Activated effector memory CD4-positive, alpha-beta T cell treated with Interleukin-2 at 50 U/mL for 16 hours (primary cell): ENCODE data around the gene USP11.

Source experiments
- DNase-seq: peaks from one replicate; pipeline ENCODE4 v3.0.0-alpha.2; 2020

Gene USP11

GRCh38 chrX:47232803-47233332 is at the start of gene USP11:
USP11 (plus strand) TSS chrX:47233009; CDS start chrX:47233044, 35 bp downstream.
- DNase-seq, result peak; percentile 20

DNA sequence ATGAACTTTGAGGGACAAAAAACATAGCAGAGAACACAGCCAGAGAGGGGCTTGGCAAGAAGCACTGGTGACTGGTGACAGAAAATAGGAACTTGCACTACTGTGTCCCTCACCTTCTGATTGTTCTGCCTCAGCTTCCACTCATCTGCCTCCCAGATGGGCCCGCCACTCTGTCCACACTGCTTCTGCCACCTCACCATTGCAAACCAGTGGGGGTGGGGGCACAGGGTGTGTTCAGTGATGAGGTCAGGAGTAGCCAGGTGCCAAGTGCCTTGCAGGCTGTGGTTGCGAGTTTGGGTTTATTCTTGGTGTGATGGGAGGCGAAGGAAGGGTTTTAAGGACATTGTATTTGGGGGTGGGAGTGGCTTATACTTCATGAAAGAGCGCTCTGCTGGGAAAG is 48.3 kb upstream of the USP11 start:
- no peak for DNase-seq

DNA sequence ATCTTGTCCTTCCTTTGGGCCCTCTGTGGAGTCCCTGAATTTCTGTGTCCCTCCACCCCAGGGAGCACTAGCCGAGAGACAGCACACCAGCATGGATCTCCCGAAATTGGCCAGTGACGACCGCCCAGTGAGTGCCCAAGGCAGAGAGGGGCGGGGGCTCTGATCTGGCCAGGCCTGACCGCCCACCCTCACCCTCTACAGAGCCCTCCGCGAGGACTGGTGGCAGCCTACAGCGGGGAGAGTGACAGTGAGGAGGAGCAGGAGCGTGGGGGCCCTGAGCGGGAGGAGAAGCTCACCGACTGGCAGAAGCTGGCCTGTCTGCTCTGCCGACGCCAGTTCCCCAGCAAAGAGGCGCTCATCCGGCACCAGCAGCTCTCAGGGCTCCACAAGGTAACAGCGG is 47.6 kb upstream of the USP11 start:
- DNase-seq, result no peak

- DNase-seq, result no peak
Measured at GRCh38 chrX:47186096-47186740, 46.6 kb upstream of the USP11 start.

- DNase-seq, result no peak
Measured at GRCh38 chrX:47187106-47187677, 45.6 kb upstream of the USP11 start.

DNA sequence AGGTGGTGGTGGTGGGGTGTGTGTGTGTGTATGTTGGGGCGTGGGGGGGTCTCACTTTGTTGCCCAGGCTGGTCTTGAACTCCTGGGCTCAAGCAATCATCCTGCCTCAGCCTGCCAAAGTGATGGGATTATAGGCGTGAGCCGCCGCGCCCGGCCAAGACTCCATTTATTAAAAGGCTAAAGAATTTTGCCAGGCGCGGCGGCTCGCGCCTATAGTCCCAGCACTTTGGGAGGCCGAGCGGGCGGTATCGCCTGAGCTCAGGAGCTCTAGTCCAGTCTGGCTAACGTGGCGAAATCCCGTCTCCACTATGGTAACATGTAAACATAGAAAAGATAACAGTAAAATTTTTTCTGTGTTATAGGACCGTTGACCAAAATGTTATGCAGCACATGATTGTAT is 42.9 kb upstream of the USP11 start:
- DNase-seq, result no peak

DNA sequence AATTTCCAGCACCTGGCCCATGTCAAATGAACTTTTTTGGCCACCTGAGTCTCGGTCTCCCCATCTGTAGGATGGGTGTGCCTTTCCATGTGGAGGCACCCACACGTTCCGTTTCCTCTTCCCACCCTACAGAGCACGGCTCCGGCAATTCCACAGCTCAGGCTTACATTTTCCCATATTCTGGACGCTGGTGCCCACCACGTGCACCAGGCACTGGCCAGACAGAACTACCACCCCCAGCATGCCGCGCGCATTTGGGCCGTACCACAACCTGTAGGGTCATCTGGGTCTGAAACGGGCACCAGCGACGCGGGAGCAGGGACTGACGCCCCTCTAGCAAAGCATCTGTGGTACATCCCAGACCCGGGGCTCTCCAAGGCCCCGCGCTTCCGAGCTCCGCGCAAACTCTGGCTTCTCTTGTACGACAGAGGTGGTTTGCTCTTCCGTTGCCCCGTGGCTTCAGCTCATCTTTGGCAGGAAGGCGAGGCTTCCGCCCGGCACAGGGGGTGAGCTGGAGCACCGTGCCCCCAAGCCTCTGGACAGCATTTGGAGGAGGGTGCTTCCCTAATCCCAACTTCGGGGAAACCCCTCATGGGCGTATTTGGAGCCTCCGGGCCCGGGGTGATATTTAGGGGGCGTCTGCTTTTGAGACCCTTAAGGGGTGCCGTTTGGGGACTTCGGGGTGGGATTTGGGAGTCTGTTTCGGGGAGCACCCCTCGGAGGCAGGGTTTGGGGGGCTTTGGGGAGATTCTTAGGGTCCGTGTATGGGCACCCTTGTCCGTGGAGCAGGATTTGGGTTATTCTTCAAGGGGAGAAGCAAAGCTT is 42.2 kb upstream of the USP11 start:
- peak; percentile 69 for DNase-seq

- peak; percentile 31 for DNase-seq
Measured at GRCh38 chrX:47191331-47191730, 41.5 kb upstream of the USP11 start.

- no peak for DNase-seq
Measured at GRCh38 chrX:47191806-47192401, 40.9 kb upstream of the USP11 start.

DNA sequence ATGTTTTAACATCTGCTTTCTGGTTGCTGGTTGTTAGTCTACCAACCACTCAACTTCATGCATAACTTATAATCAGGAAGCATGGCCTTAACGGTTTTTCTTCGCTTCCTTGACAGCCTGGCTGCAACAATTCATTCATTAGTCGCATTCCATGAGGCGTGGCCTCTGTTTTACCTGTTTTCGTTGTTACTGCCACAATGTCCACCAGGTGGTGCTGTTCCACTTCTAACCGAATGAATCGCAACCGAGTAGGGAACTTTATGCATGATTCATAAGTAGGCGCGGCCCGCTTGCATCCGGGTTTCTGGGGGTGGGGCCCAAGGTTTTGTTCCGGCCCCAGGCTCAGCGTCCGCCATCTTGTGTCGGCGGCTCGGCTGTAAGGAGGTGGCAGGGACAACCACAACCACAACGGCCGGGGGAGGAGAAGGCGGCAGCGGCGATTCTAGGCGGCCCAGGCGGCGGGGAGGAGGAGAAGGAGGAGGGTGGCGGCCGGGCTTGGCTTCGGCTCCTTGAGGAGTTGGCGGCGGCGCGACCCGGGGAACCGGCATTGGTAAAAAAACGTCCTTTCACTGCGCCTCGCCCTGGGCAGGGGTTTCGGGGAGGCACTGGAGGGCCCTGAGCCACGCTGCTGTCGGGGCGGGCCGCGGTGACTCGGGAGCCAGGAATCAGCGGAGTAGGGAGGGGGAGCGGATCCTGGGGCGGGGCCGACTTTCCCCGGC is 39.2 kb upstream of the USP11 start, which contains the start of gene UBA1:
Gene UBA1 (plus strand): TSS at position 355 of the 719 bp plus-strand sequence. CDS start 4,974 bp downstream, outside the sequence.
- peak; percentile 85 for DNase-seq

DNA sequence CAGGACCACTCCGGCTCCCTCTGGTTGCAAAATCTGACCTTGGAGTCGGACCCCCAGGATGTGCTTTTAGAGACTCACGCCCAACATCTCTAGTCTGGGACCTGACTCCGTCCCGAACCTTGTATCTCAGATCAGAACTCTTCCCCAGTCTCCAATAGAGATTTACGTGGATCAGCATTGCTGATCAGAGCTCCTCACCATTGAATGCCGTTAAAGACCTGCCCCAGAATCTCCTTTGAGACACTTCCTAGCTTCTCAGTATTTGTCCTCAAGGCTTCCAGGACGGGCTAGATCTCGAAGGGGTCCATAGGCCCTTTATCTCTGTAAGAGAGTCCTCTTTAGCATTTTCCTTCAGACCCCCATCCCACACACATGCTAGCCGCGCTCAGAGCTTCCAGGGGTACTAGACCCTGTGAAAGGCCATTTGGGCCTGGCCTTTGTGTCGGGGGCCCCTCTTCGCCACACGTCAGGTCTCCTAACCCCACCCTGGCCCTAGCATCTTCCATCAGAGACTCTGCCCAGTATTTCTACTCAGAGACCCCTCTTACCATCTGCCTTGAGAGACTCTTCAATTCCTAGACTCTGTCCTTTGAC is 38.5 kb upstream of the USP11 start:
- DNase-seq, result no peak

- no peak for DNase-seq
Measured at GRCh38 chrX:47196098-47196497, 36.7 kb upstream of the USP11 start.

GRCh38 chrX:47197526-47197925 is 35.3 kb upstream of the USP11 start:
- no peak for DNase-seq

DNA sequence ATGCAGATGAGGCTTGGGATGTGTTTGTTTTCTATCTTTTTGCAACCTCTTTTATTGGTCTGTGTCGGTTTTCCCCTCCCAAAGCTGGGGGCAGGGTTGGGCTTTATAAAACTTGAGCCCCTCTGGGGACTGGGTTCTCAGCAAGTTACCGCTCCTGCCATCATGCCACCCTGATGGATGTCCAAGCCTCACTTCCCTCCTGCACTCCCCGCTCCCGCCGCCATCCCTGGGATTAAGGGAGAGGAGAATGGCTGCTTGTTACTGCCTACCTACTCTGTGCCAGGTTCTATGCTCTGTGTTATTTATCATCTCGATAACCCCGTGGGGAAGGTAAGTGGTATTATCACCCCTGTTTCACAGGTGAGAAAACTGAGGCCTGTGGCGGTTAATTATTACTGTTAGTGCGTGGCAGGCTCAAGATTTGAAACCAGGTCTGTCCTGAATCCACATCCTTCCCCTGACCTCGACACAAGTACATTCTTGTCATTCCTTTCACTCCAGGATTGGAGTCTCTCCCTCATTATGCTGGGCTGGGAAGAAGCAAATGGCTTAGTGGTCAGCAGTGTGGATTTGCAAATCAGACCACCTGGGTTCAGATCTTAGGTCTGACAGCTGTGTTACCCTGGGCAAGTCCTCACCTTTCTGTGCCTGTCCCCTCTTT is 34.7 kb upstream of the USP11 start:
- no peak for DNase-seq

GRCh38 chrX:47198687-47199080 is 34.1 kb upstream of the USP11 start:
- DNase-seq, result no peak

DNA sequence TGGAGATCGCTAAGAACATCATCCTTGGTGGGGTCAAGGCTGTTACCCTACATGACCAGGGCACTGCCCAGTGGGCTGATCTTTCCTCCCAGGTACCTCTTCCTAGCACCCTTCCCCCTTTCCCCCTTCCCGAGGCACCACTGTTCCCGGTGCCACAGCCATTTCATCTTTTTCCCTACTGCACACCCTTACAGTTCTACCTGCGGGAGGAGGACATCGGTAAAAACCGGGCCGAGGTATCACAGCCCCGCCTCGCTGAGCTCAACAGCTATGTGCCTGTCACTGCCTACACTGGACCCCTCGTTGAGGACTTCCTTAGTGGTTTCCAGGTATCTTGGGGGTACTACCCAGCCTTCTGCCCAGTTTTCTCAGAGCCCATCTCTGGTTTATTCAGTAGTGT is 33.5 kb upstream of the USP11 start:
- DNase-seq, result no peak

DNA sequence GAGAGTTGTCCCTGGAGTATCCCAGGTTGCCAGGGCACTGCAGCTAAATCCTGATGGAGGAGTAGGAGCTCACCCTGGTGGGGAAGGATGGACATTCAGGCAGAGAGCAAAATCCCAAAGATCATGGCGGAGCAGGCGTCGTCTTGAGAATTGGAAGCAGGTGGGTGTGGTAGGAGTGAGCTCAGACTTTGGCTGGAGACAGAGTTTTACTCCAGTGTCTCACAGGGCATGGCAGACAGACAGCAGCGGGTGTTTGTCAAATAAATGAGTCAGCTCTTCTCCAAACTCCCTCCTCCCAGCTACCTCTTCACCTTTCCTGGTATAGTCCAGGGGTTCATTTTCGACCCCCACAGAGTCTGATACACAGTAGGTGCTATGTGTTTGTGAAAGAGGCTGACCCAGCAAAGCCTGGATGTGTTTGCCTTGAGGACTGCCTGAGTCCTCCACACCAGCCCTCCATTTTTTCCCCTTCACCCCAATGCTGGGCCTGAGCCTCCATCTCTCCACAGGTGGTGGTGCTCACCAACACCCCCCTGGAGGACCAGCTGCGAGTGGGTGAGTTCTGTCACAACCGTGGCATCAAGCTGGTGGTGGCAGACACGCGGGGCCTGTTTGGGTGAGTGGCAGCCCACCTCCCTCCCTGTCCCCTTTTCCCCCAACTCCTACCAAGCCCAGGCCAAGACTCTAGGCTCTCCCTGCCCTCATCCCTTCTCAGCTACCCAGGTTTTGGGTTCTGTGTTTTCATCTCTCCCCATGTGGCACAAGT is 32.2 kb upstream of the USP11 start:
- DNase-seq, result no peak

GRCh38 chrX:47201345-47201944 is 31.4 kb upstream of the USP11 start:
- DNase-seq, result no peak

- DNase-seq, result no peak
Measured at GRCh38 chrX:47202316-47202715, 30.5 kb upstream of the USP11 start.

DNA sequence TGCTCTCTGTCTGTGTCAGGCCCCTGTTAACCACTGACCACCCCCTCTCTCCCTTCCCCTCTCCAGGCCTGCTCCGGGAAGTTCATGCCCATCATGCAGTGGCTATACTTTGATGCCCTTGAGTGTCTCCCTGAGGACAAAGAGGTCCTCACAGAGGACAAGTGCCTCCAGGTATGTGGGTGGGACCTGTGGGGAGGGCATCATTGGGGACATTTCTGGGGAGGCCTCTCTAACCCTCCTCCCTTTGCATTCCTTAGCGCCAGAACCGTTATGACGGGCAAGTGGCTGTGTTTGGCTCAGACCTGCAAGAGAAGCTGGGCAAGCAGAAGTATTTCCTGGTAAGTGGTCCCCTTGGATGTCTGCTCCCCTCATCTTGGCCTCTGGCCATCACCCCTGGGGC is 29.9 kb upstream of the USP11 start:
- DNase-seq, result no peak
